ENCODE measurements around the gene ERC2.

Gene ERC2

DNA sequence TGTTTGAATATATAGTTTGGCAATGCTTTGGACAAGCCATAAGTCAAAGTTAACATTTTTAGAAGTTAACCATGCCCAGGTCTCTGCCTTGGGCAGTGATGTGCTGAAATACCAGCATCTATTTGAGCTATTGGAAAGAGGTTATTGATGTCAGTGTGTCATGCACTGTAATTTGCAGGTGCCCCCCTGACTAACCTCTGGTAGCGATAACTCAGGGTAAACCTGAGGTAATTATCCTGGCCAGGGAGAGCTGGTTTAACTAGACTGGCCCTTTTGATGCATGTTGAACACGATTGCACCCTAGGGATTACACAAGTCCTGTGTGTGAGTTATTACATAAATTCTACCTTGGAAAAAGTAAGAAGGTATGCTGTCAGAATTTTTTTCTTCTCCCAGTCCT is 525.4 kb downstream of the ERC2 start:
- DNase-seq (ENCODE audit: low read depth): no peak
- TF ChIP-seq POLR2A (IDR thresholded peaks at IDR 0.05; ENCODE audit: extremely low read depth, insufficient read length) (no peak), MAX (IDR thresholded peaks at IDR 0.05; ENCODE audit: low read depth, low read length) (no peak), MYC (IDR thresholded peaks at IDR 0.05; ENCODE audit: low read depth, low read length) (no peak)
- TF ChIP-seq, protein P1, sequence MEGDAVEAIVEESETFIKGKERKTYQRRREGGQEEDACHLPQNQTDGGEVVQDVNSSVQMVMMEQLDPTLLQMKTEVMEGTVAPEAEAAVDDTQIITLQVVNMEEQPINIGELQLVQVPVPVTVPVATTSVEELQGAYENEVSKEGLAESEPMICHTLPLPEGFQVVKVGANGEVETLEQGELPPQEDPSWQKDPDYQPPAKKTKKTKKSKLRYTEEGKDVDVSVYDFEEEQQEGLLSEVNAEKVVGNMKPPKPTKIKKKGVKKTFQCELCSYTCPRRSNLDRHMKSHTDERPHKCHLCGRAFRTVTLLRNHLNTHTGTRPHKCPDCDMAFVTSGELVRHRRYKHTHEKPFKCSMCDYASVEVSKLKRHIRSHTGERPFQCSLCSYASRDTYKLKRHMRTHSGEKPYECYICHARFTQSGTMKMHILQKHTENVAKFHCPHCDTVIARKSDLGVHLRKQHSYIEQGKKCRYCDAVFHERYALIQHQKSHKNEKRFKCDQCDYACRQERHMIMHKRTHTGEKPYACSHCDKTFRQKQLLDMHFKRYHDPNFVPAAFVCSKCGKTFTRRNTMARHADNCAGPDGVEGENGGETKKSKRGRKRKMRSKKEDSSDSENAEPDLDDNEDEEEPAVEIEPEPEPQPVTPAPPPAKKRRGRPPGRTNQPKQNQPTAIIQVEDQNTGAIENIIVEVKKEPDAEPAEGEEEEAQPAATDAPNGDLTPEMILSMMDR (IDR thresholded peaks at IDR 0.05; ENCODE audit: low read depth, low read length): no peak
- H3K4me3 ChIP-seq (ENCODE audit: low read depth, low read length): no peak overlapping the region

DNA sequence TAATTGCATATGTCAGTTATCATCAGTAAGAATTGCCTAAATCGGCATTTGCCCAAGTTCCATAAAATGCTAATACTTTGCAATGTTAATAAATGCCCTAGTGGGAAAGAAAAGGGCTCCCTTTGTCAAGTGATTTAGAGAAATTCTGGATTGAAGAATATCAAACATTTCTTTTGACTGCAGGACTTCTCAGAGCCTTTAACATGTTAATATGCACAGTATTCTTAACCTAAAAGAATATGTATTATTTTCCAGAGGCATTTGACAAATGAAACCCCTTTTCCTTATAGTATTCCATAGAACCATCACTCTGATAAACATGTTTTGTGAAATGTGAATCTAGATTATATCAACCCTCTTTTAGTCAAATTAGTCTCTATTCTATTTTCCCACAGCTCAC is 529.0 kb downstream of the ERC2 start:
- no peak overlapping the region for H3K4me3 ChIP-seq (ENCODE audit: low read depth, low read length)
- no peak for DNase-seq (ENCODE audit: low read depth)
- TF ChIP-seq POLR2A (IDR thresholded peaks at IDR 0.05; ENCODE audit: extremely low read depth, insufficient read length): no peak
- TF ChIP-seq MYC (IDR thresholded peaks at IDR 0.05; ENCODE audit: low read depth, low read length): no peak
- TF ChIP-seq, protein P1 (IDR thresholded peaks at IDR 0.05; ENCODE audit: low read depth, low read length): no peak
- no peak for TF ChIP-seq MAX (IDR thresholded peaks at IDR 0.05; ENCODE audit: low read depth, low read length)

- DNase-seq (ENCODE audit: low read depth): no peak
- H3K4me3 ChIP-seq (ENCODE audit: low read depth, low read length): no peak overlapping the region
- TF ChIP-seq MYC (IDR thresholded peaks at IDR 0.05; ENCODE audit: low read depth, low read length) (no peak), MAX (IDR thresholded peaks at IDR 0.05; ENCODE audit: low read depth, low read length) (no peak), POLR2A (IDR thresholded peaks at IDR 0.05; ENCODE audit: extremely low read depth, insufficient read length) (no peak)
- TF ChIP-seq, protein P1 (IDR thresholded peaks at IDR 0.05; ENCODE audit: low read depth, low read length): no peak
These were observed 531.0 kb downstream of the ERC2 start for GRCh38 chr3:55937301-55937700.

DNA sequence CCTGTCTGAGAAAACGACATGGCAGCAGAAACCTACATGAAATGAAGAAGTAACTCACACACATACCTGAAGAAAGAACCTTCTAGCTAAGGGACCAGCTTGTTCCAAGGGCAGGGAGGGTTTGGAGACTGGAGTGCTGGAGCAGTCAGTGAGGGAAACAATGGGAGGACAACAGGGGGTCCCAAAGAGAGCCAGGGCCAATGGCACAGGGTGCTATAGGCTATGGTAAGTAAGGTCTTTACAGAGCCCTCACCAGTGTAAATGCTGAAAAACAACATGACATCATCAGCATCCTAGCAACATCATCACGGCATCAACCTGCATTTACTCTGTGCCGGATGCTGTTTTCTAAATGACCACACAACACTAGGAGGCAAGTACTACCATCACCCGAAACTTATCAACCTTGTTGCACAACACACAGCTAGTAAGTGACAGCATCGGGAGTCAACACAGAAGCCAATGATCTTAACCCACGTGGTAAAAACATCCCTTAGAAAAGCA is 531.7 kb downstream of the ERC2 start:
- no peak for DNase-seq (ENCODE audit: low read depth)
- H3K4me3 ChIP-seq (ENCODE audit: low read depth, low read length): no peak overlapping the region
- no peak for TF ChIP-seq POLR2A (IDR thresholded peaks at IDR 0.05; ENCODE audit: extremely low read depth, insufficient read length)
- no peak for TF ChIP-seq MYC (IDR thresholded peaks at IDR 0.05; ENCODE audit: low read depth, low read length)
- TF ChIP-seq, protein P1 (IDR thresholded peaks at IDR 0.05; ENCODE audit: low read depth, low read length): no peak
- TF ChIP-seq MAX (IDR thresholded peaks at IDR 0.05; ENCODE audit: low read depth, low read length): no peak

- no peak overlapping the region for H3K4me3 ChIP-seq (ENCODE audit: low read depth, low read length)
- DNase-seq (ENCODE audit: low read depth): no peak
These were observed 533.0 kb downstream of the ERC2 start for GRCh38 chr3:55935241-55935640.

More at GRCh38 chr3:55935241-55935640, 533.0 kb downstream of the ERC2 start:
- no peak for TF ChIP-seq POLR2A (IDR thresholded peaks at IDR 0.05; ENCODE audit: extremely low read depth, insufficient read length)
- no peak for TF ChIP-seq MAX (IDR thresholded peaks at IDR 0.05; ENCODE audit: low read depth, low read length)
- TF ChIP-seq, protein P1 (IDR thresholded peaks at IDR 0.05; ENCODE audit: low read depth, low read length): no peak
- TF ChIP-seq MYC (IDR thresholded peaks at IDR 0.05; ENCODE audit: low read depth, low read length): no peak

All from NB4 (cell line).